A549 treated with dexamethasone at 1 μM for 4 hours (cell line): Measurements from ENCODE around the gene RSPH4A. TPM values are rescaled to one million over a fixed set of nuclear protein-coding genes. Genes with fewer than 3 reads are reported as not detected.

Experiments
- total RNA-seq: library from RNA; stranded (reverse); fragments of 200-300 nt; extraction: Qiagen RNA extraction; gene quantifications from 5 replicates; pipeline ENCODE4 v1.2.3, GENCODE V29; 2022

Gene RSPH4A
- 0.14 to 0.35 TPM (median 0.19 TPM) in 5 replicates for total RNA-seq

GRCh38 chr6:116615937-116616736 lies at the start of gene RSPH4A:
Gene RSPH4A, plus strand, starts transcription at chr6:116616479. Its CDS starts 145 bp downstream, at chr6:116616624.

GRCh38 chr6:116570856-116571682 lies 45.2 kb upstream of the RSPH4A start, which contains the start of gene RWDD1:
Gene RWDD1, plus strand, starts transcription at chr6:116571504. Its CDS starts 79 bp downstream, at chr6:116571583.

GRCh38 chr6:116680880-116681672 lies 64.8 kb downstream of the RSPH4A start, which contains the start of gene KPNA5:
Gene KPNA5, plus strand, starts transcription at chr6:116681211. Its CDS starts 124 bp downstream, at chr6:116681335.

Other genes starting within 250 kb of the RSPH4A start
- 11.9 to 15.7 TPM (median 13.7 TPM) in 5 replicates for gene DSE, start 245.5 kb upstream of the RSPH4A start, total RNA-seq
- gene CALHM6, start 155.1 kb upstream of the RSPH4A start, total RNA-seq: 0.21 TPM in 1 of 5 replicates, not detected in the others
- gene CALHM5, start 104.8 kb upstream of the RSPH4A start, total RNA-seq: 0.02 to 0.06 TPM (median 0.06 TPM) in 5 replicates
- not detected in 5 replicates for gene TRAPPC3L, start 70.8 kb upstream of the RSPH4A start, total RNA-seq
- not detected in 5 replicates for gene CALHM4, start 62.7 kb upstream of the RSPH4A start, total RNA-seq
- 24.2 to 36.0 TPM (median 34.8 TPM) in 5 replicates for gene RWDD1, start 45.0 kb upstream of the RSPH4A start, total RNA-seq
- gene ZUP1, start 52.3 kb downstream of the RSPH4A start, total RNA-seq: 6.2 to 8.2 TPM (median 7.2 TPM) in 5 replicates
- gene KPNA5, start 64.7 kb downstream of the RSPH4A start, total RNA-seq: 1.3 to 1.9 TPM (median 1.6 TPM) in 5 replicates
- gene FAM162B, start 149.2 kb downstream of the RSPH4A start, total RNA-seq: 0.11 TPM in 1 of 5 replicates, not detected in the others
- gene GPRC6A, start 212.6 kb downstream of the RSPH4A start, total RNA-seq: not detected in 5 replicates